DMS79 treated with DMSO at 0.1 percent for 48 hours (cell line): ENCODE measurements around the gene DDX50.
A peak's percentile ranks its signal among the peaks of the same experiment; 100 is the strongest.
"Not testable (repeated sequence)": the region's sequence is repeated elsewhere in the genome, so short reads cannot be mapped to it uniquely, and the experiment has no call there.

Experiments
- DNase-seq: peaks from one replicate; lab custom pipeline; 2025; lab: John Stamatoyannopoulos, UW

Gene DDX50

DNA sequence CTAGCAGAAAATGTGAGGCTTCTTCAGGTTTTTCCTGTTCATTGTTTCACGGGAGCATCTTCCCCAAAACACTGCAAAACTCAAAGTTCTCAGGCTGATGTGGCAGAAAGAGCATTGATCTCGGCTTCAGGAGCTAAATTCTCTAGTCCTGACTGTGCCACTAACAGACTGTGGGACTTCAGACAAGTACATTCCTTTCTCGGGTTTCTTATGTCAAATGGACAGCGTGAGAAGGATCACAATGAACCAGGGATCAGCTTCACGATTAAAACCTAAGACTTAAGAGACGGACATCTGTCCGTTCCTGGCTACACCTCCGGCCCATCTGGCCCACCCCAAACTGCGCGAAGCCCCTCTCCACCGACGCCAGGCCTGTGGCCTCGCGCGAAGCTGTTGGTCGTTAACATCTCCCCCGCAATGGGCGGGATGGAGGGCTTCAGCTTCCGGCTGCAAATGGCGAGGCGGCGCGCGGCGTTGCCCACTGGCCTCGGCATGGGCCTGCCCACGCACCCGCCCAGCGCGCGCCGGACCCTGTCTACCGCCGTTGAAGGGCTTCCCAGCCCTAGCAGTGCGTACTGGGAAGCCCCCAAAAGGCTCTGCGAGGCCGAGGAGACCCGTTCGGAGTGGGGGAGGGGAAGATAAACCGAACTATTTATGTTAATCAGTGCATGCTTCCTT, 549 bp upstream of the DDX50 start:
- no peak for DNase-seq

DNA sequence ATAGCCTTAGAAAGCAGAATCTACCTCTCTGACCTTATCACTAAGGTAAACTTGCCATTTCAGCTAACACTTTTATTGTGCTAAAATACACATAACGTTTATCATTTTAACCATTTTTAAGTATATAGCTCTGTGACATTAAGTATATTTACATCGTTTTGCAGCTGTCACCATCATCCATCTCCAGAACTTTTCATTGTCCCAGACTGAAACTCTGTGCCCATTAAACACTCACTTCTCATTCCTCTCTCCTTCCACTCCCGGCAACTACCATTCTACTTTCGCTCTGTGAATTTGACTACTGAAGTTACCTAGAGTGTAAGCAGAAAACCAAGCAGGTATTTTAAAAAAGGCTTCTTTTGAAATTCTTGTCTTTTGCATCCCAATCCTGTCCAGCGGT, 1.3 kb downstream of the DDX50 start:
- no peak for DNase-seq

DNA sequence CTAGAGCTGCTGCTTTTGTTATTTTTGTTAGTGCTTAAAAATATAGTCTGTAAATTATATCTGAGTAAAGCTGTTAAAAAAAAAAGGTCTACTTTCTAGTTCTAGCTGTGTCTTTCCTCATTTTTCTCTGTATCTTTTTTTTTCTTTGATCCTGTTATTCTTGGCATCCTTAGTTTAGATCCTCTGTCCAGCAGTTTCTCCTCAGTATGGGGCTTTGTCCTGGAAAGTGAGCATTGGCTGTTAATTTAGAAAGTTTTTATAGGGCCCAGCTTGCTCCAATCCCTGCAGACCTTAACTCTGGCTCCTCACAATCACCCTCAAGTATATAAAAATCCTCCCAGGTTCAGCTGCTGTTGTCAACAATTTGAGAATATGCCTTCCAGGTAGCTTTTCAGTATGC, 23.5 kb downstream of the DDX50 start:
- no peak for DNase-seq

DNA sequence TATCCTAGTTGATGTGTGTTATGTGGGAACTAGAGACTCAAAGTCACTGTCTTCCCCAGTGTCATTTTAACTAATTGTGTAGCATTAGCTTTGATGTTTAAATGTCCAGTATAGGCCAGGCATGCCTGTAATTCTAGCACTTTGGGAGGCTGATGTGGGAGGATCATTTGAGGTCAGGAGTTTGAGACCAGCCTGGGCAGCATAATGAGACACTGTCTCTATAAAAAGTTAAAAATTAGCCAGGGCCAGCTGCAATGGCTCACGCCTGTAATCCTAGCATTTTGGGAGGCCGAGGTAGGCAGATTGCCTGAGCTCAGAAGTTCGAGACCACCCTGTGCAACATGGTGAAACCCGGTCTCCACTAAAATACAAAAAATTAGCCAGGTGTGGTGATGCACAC, 24.4 kb downstream of the DDX50 start:
- DNase-seq: no peak

DNA sequence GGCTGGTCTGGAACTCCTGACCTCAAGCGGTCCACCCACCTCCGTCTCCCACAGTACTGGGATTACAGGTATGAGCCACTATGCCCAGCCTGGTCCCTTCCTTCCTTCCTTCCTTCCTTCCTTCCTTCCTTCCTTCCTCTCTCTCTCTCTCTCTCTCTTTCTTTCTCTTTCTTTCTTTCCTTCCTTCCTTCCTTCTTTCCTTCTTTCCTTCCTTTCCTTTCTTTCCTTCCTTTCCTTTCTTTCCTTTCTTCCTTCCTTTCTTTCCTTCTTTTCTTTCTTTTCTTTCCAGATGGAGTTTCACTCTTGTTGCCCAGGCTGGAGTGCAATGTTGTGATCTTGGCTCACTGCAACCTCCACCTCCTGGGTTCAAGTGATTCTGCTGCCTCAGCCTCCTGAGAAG, 28.0 kb downstream of the DDX50 start:
- DNase-seq: not testable (repeated sequence)

DNA sequence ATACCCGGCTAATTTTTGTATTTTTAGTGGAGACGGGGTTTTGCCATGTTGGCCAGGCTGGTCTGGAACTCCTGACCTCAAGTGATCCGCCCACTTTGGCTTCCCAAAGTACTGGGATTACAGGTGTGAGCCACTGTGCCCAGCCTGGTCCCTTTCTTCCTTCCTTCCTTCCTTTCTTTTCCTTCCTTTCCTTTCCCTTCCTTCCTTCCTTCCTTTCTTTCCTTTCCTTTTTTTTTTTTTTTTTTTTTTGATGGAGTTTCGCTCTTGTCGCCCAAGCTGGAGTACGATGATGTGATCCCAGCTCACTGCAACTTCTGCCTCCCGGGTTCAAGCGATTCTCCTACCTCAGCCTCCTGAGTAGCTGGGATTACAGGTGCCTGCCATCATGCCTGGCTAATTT, 28.8 kb downstream of the DDX50 start:
- DNase-seq: not testable (repeated sequence)

DNA sequence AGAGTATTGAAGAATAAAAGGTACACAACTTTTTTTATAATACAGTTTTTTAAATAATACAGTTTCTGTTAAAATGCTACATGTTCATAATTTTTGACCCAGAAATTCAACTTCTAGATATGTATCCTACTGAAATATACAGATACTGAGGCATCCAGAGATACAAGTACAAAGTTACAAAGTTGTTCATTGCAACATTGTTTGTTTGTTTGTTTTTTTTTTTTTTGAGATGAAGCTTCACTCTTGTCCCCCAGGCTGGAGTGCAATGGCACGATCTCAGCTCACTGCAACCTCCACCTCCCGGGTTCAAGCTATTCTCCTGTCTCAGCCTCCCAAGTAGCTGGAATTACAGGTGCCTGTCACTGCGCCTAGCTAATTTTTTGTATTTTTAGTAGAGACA, 31.7 kb downstream of the DDX50 start:
- DNase-seq: not testable (repeated sequence)

DNA sequence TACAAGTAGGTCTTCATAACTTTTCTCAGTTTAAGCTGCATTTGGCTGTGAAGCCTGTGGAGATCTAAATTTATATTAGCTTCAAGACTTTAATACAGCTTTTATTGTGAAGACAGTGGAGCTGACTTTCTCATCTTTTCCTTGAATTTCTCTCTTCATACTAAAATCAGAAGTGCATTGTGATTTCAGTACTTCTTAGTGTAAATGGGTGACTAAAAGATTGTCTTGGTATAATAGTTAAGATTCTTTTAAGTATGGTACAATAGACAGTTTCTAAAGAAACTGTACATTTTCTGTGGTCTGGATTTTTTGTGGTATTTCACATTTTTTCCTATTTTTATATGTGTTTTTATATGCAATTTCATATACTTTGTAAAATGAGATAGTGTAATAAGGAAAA, 33.9 kb downstream of the DDX50 start:
- no peak for DNase-seq

DNA sequence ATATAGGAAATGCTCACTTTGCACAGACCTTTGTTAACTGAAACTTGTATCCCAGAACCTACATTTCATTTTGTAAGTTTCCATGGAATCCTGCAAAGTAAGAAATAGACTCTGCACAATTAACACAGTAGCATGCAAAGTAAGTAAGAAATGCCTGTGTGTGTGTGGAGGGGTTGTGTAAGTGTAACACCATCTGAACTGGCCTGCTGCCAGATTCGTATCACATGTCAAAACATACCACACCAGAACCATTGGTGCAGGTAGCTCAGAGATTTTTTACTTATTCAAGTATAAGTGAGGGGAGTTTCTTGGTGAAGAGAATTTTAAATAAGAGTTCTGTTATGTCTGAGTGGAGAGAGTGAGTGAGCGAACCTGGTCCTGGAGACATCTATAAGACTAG, 37.0 kb downstream of the DDX50 start:
- DNase-seq: no peak

DNA sequence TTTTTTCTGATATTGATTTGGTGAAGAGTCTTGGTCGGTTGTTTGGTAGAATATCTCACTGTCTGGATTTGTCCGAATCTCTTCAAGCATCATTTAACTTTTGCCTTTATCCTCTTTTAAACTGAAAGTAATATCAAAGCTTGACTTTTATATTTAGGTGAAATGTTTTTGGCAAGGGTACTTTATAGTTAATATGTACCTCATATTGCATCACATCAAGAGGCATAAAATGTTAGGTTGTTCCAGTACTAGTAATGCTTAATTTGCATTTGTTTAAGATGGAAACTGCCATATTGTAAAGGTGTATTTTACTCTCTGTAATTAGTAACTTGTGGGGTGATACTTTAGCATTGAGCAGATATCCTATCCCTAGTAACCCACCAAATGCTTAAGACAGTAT, 37.8 kb downstream of the DDX50 start:
- no peak for DNase-seq

DNA sequence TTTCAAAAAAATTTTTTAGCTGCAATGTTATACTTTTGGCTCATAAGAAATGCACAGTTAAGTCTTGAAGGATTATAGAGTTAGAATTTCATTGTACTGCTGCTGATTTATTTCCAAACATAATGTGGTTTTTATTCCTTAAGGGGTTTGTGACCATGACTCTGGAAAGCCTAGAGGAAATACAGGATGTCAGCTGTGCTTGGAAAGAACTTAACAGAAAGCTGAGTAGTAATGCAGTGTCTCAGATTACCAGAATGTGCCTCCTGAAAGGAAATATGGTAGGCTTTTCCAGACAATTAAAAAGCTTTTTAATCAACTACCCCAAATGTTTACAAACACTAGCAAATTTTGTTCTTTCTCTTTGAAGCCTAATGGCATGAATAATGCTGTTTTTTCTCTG, 39.8 kb downstream of the DDX50 start:
- not testable (repeated sequence) for DNase-seq

DNA sequence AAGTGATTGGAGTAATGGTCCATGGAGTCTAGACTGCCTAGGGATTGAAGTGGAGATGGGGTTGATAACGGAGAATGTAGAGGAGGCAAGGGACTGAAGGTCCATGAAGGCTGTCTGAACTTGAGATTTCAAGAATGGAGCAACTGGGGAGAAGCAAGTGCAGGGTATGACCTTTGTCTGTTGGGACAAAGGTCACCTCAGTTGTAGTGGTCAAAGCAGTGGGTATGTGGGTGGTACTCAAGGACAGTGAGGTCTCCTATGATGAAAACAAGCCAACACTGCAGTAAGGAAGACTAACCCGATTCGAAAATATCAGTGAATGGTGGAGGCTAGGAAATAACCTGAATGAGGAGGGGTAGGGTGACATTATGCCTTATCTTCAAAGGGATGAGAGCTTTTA, 49.5 kb downstream of the DDX50 start:
- DNase-seq: no peak

DNA sequence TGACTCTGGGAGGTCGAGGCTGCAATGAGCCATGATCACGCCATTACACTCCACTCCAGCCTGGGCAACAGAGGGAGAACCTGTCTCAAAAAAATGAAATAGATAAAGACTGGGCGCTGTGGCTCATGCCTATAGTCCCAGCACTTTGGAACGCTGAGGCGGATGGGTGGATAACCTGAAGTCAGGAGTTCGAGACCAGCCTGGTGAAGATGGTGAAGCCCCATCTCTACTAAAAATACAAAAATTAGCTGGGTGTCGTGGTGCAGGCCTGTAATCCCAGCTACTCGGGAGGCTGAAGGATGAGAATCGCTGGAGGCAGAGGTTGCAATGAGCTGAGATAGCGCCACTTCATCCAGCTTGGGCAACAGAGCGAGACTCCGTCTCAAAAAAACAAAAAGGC, 53.8 kb downstream of the DDX50 start:
- no peak for DNase-seq

DNA sequence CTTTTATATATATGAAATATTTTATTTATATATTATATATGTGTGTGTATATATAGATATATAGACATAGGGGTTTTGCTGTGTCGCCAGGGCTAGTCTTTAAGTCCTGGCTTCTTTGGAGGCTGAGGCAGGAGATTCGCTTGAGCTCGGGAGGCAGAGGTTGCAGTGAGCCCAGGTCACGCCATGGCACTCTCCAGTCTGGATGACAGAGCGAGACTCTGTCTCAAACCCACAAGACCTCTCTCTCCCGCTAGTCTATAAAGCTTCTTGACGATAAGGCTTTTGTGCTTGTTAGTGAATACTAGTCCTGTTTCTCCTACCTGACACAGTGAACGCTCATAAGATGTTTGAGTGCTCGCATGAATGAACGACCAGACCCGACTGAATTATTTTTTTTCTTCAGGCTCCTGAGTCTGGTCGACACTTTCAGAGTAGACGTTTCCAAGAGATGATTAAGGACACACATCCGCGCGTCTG, 54.3 kb downstream of the DDX50 start:
- no peak for DNase-seq

DNA sequence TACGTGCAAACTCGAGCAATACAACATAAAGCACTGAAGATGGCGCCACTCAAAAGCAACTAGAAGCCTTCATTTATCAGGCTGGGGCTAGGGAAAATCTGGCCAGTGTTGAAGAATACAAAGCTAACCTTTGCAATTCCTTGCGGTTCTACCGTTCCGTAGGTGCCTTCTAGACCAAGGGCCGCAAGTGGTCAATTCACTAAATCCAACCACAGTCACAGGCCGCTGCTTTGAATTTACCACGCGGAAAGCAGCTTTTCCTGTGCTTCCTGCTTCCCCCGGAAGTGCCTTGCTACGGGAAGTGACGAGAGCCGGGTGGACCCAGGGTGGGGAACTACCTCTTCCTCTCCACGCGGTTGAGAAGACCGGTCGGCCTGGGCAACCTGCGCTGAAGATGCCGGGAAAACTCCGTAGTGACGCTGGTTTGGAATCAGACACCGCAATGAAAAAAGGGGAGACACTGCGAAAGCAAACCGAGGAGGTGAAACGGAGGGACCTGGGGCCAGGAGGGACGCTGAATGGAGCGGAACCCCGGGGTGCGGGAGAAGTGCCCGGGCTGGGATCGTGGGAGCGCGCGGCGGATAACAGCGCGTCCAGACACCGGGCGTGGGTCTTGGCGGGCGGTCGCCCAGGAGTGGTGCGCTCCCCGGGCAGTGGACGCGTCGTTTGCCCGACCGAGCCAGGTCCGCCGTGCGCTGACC, 54.9 kb downstream of the DDX50 start, which contains the start of gene DDX21:
TSS of gene DDX21 (plus strand) at position 339 of the 701 bp plus-strand sequence. CDS start at position 395, 56 bp downstream.
- peak; percentile 40 for DNase-seq

DNA sequence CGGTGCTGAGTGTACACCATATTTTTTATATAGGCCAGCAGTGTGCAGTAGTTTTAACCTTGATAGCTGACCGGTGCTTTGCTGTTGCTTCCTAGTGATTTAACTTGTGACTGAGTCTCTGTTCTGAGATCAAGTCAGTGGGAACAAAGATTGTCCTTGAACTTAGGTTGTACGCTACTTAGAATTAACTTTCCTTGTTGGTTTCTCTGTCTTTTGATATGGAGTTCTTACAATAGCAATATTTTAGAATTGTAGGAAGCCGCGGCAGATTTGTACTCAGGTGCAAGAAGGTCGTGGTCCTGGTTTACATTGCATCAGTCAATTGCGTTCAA, 56.1 kb downstream of the DDX50 start:
- no peak for DNase-seq

DNA sequence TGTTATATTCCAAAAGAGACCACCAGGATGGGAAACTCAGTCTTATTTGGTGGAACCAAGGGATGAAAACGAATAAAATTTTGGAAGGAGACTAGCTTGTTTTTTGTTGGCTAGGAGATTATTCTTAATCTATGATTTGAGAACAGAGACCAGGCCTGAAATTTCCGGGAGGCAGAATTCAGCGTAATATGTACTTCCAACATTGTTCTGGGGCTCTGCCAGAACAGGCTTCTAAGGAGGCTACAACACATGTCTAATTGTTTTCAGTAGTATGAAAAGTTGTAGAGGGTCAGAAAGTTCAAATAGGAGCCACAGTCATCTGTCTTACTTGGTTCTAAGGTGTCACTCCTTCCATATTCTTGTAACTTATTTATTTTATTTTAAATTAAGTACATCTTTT, 56.5 kb downstream of the DDX50 start:
- DNase-seq: no peak

DNA sequence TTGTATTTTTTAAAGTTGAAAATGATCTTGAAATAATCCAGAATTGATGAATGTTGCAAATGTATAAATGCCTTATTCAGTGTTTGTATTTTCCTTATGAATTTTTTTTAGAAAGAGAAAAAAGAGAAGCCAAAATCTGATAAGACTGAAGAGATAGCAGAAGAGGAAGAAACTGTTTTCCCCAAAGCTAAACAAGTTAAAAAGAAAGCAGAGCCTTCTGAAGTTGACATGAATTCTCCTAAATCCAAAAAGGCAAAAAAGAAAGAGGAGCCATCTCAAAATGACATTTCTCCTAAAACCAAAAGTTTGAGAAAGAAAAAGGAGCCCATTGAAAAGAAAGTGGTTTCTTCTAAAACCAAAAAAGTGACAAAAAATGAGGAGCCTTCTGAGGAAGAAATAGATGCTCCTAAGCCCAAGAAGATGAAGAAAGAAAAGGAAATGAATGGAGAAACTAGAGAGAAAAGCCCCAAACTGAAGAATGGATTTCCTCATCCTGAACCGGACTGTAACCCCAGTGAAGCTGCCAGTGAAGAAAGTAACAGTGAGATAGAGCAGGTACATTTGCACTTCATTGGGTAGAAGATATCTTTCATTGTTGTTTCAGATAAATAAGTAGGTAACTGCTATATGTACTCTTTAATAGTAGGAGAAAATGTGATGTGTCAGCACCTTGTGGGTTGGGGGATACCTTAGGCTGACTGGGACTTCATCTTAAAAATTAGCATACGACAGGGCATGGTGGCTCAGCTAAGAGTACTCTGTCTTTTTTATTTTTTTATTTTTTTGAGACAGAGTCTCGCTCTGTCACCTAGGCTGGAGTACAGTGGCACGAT, 58.8 kb downstream of the DDX50 start:
- no peak for DNase-seq

DNA sequence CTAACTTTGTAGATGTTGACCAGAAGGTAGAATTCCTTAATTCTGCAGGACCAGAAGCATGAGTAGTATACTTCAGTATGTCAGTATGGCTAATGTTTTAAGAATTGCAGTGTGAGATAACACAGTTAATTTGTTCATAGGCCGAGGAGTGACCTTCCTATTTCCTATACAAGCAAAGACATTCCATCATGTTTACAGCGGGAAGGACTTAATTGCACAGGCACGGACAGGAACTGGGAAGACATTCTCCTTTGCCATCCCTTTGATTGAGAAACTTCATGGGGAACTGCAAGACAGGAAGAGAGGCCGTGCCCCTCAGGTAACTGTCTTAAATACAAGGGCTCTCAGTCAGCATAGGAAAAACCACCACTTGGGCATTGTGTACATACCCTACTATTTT, 62.0 kb downstream of the DDX50 start:
- no peak for DNase-seq

DNA sequence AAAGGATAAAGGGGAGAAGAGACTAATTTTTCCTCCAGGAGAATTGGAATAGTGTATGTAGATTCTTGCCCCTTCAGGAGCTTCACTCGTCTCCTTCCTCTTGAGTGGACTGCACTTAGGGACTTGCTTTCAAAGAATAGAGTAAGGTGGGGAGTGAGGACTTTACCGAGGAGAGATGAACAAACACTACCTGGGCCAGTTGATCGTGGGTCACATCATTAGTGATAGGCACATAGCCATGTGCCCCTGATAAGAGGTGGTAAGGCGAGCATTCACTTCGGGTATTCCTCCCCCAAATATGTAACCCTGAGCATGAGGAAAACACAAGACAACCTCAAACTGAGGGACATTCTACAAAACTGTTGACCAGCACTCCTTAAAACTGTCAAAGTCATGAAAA, 72.9 kb downstream of the DDX50 start:
- DNase-seq: no peak

DNA sequence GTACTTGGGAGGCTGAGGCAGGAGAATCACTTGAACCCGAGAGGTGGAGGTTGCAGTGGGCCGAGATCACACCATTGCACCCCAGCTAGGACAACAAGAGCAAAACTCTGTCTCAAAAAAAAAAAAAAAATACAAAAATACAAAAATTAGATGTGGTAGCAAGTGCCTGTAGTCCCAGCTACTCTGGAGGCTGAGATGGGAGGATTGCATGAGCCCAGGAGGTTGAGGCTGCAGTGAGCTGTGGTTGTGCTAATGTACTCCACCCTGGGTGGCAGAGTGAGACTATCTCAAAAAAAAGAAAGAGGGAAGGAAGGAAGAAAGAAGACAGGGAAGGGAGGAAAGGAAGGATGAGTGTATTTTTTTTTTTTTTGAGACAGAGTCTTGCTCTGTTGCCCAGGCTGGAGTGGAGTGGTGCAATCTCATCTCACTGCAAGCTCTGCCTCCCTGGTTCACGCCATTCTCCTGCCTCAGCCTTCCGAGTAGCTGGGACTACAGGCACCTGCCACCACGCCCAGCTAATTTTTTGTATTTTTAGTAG, 74.9 kb downstream of the DDX50 start:
- DNase-seq: not testable (repeated sequence)

DNA sequence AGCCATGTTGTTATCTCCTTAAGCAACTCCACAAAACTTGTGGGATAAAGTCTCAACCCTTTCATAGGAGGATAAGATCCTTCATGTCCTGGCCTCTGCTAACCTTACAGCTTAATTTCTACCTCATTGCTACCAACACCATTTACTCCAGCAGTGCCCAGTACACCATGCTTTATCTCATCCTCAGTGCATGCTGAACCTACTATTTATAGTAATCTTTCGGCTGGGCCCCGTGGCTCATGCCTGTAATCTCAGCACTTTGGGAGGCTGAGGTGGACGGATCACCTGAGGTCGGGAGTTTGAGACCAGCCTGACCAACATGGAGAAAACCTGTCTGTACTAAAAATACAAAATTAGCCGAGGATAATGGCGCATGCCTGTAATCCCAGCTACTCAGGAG, 78.6 kb downstream of the DDX50 start:
- DNase-seq: not testable (repeated sequence)

DNA sequence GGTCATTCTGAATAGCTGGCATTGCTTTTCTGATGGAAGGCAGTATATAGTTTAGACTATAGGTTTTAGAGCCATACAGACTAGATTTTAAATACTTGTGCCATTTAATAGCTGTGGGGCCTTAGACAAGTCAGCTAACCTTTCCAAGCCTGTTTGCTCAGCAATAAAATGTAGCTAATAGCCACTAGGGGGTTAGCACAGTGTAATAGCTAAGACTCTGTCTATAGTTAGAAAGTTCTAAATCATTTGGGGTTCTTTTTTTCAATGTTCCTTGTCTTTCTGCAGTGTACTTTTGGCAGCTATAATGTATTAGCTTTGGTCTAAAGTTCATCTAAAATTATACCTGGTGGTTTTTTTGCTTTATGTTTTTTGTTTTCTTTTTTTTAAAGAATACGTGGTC, 80.0 kb downstream of the DDX50 start:
- no peak for DNase-seq
